HepG2 (cell line): ENCODE results near the gene RAB11FIP5. TPM values are rescaled to one million over a fixed set of nuclear protein-coding genes. Genes with fewer than 3 reads are reported as not detected.

Experiments
- ARID4A ChIP-seq: sonication (generic); formaldehyde crosslinking; IDR thresholded peaks from 2 replicates; pipeline ENCODE4 v1.5.0; 2020; ENCODE audit warnings: mild to moderate bottlenecking, missing genetic modification reagents, borderline replicate concordance
- CEBPB ChIP-seq: IDR thresholded peaks from 2 replicates; pipeline ENCODE4 v1.6.1; 2011; ENCODE audit warnings: low read depth, low read length, improper control_type of control experiment, borderline replicate concordance
- CHD2 ChIP-seq: IDR thresholded peaks from 2 replicates; pipeline ENCODE4 v1.6.1; 2011; ENCODE audit warnings: low read depth, low read length, improper control_type of control experiment
- ETV6 ChIP-seq: sonication (generic); formaldehyde crosslinking; conservative IDR thresholded peaks from 2 replicates; pipeline ENCODE4 v1.4.0; 2020; ENCODE audit warnings: missing genetic modification reagents
- FOXC1 ChIP-seq: sonication (generic); formaldehyde crosslinking; IDR thresholded peaks from 2 replicates; pipeline ENCODE4 v1.8.0; 2022; ENCODE audit warnings: mild to moderate bottlenecking, missing genetic modification reagents, borderline replicate concordance
- HMGA1 ChIP-seq: sonication (generic); formaldehyde crosslinking; conservative IDR thresholded peaks from 2 replicates; pipeline ENCODE4 v1.4.0; 2020; ENCODE audit warnings: missing genetic modification reagents
- HNF1B ChIP-seq: sonication (generic); formaldehyde crosslinking; IDR thresholded peaks from 2 replicates; pipeline ENCODE4 v1.5.1; 2020; ENCODE audit warnings: mild to moderate bottlenecking, moderate library complexity, missing genetic modification reagents
- IRF2 ChIP-seq: IDR thresholded peaks from 2 replicates; pipeline ENCODE4 v1.6.1; 2018; ENCODE audit warnings: missing genetic modification reagents, missing compliant biosample characterization
- KAT7 ChIP-seq: IDR thresholded peaks from 2 replicates; pipeline ENCODE4 v1.6.1; 2018; ENCODE audit warnings: borderline replicate concordance, missing compliant biosample characterization
- KDM5B ChIP-seq: sonication (generic); formaldehyde crosslinking; IDR thresholded peaks from 2 replicates; pipeline ENCODE4 v1.4.0; 2020; ENCODE audit warnings: missing genetic modification reagents, mild to moderate bottlenecking, borderline replicate concordance
- MBD4 ChIP-seq: IDR thresholded peaks from 2 replicates; pipeline ENCODE4 v1.6.1; 2012; ENCODE audit warnings: low read length, inconsistent platforms, borderline replicate concordance
- ONECUT2 ChIP-seq: sonication (generic); formaldehyde crosslinking; IDR thresholded peaks from 2 replicates; pipeline ENCODE4 v1.4.0; 2020; ENCODE audit warnings: missing genetic modification reagents
- RBM39 ChIP-seq: fragments of 200-400 bp; formaldehyde crosslinking; IDR thresholded peaks from one replicate; pipeline ENCODE4 v1.6.1; 2018; ENCODE audit warnings: antibody characterized with exemption, mild to moderate bottlenecking, low read depth, low read length; ENCODE audit not compliant: poor library complexity, severe bottlenecking
- RFX5 ChIP-seq: IDR thresholded peaks from 2 replicates; pipeline ENCODE4 v1.6.1; 2011; ENCODE audit warnings: low read depth, low read length, improper control_type of control experiment
- SALL1 ChIP-seq: sonication (generic); formaldehyde crosslinking; IDR thresholded peaks from 2 replicates; pipeline ENCODE4 v1.8.0; 2022; ENCODE audit warnings: mild to moderate bottlenecking, missing genetic modification reagents
- STAT5B ChIP-seq: sonication (generic); formaldehyde crosslinking; IDR thresholded peaks from 2 replicates; pipeline ENCODE4 v1.4.0; 2020; ENCODE audit warnings: missing genetic modification reagents
- TBP ChIP-seq: sonication (generic); formaldehyde crosslinking; IDR thresholded peaks from 2 replicates; pipeline ENCODE4 v1.5.0; 2020; ENCODE audit warnings: missing genetic modification reagents
- TGIF2 ChIP-seq: IDR thresholded peaks from 2 replicates; pipeline ENCODE4 v1.6.1; 2016; ENCODE audit warnings: control low read depth, missing compliant biosample characterization
- ZFP62 ChIP-seq: sonication (generic); formaldehyde crosslinking; IDR thresholded peaks from 2 replicates; pipeline ENCODE4 v1.4.0; 2020; ENCODE audit warnings: missing genetic modification reagents
- ZMYM2 ChIP-seq: sonication (generic); formaldehyde crosslinking; IDR thresholded peaks from 2 replicates; pipeline ENCODE4 v1.8.0; 2022; ENCODE audit warnings: mild to moderate bottlenecking, missing genetic modification reagents
- ZNF232 ChIP-seq: sonication (generic); formaldehyde crosslinking; IDR thresholded peaks from 2 replicates; pipeline ENCODE4 v1.4.0; 2020; ENCODE audit warnings: missing genetic modification reagents, borderline replicate concordance
- ZNF607 ChIP-seq: sonication (generic); formaldehyde crosslinking; IDR thresholded peaks from 2 replicates; pipeline ENCODE4 v1.5.1; 2020; ENCODE audit warnings: missing genetic modification reagents, mild to moderate bottlenecking, borderline replicate concordance
- ZNF691 ChIP-seq: sonication (generic); formaldehyde crosslinking; IDR thresholded peaks from 2 replicates; pipeline ENCODE4 v1.4.0; 2020; ENCODE audit warnings: missing genetic modification reagents, low read depth, mild to moderate bottlenecking, borderline replicate concordance
- ZNF772 ChIP-seq: sonication (generic); formaldehyde crosslinking; IDR thresholded peaks from 2 replicates; pipeline ENCODE4 v1.5.0; 2020; ENCODE audit warnings: mild to moderate bottlenecking, missing genetic modification reagents
- polyA plus RNA-seq, 8 experiments: library from polyadenylated mRNA; depleted of rRNA in 3 of 8; stranded (reverse) in 7 of 8; unstranded in 1 of 8; fragments of >200 nt; fragmentation: Illumina TruSeq in 4 of 8; extraction: Trizol in 4 of 8; gene quantifications; 2 replicates each; pipeline versions ENCODE4 v1.2.1 to v1.2.3, GENCODE V29; 2011 to 2016; ENCODE audit warnings: low read depth in 4 of 8, missing spikeins in 1 of 8, mixed read lengths in 1 of 8; ENCODE audit not compliant: insufficient read depth in 1 of 8
- total RNA-seq, 5 experiments: library from RNA; depleted of rRNA; stranded (reverse); fragments of >200 nt; fragmentation: Illumina TruSeq; extraction: Trizol; gene quantifications; 2 replicates each; pipeline ENCODE4 v1.2.3, GENCODE V29; 2016; ENCODE audit warnings: low read depth in 1 of 5

Gene RAB11FIP5
- total and polyA plus RNA-seq, 2 of the 13 experiments (the other 11 are each of a cell fraction or from before 2014, with no cell fraction given) = 9.4 to 22.9 TPM

- TF ChIP-seq ONECUT2 (CRISPR knock-in tag) (no peak), ZNF691 (CRISPR knock-in tag) (no peak), TBP (CRISPR knock-in tag) (no peak), ZFP62 (CRISPR knock-in tag) (no peak), TGIF2 (CRISPR knock-in tag) (no peak), SALL1 (CRISPR knock-in tag) (peak; percentile 25; the same call in 1 of the 2 replicates), CEBPB (no peak), HNF1B (CRISPR knock-in tag) (no peak), ARID4A (CRISPR knock-in tag) (0 out of 2 replicates have a peak, but pooled peaks have one; percentile 28), ZNF607 (CRISPR knock-in tag) (no peak), KDM5B (CRISPR knock-in tag) (0 out of 2 replicates have a peak, but pooled peaks have one; percentile 39), ZNF772 (CRISPR knock-in tag) (no peak), ETV6 (CRISPR knock-in tag) (no peak), RFX5 (no peak), STAT5B (no peak), FOXC1 (CRISPR knock-in tag) (peak; percentile 72; the same call in 1 of the 2 replicates), CHD2 (no peak), MBD4 (no peak), RBM39 (no peak), ZNF232 (CRISPR knock-in tag) (no peak), KAT7 (no peak), HMGA1 (no peak), ZMYM2 (CRISPR knock-in tag) (no peak), IRF2 (CRISPR knock-in tag) (0 out of 2 replicates have a peak, but pooled peaks have one; percentile 29)
These were observed 76.6 kb downstream of the RAB11FIP5 start (continued) for GRCh38 chr2:73035899-73036711.
